Articular chondrocyte of knee joint (primary cell): ENCODE results near the gene BTN3A1. TPM values are rescaled to one million over a fixed set of nuclear protein-coding genes. Genes with fewer than 3 reads are reported as not detected.

ENCODE experiments used
- total RNA-seq: library from RNA; depleted of rRNA; stranded (reverse); fragments of >200 nt; gene quantifications from 2 replicates; pipeline ENCODE4 v1.2.3, GENCODE V29; 2012

BTN3A1 gene
- 21.7 and 33.5 TPM in 2 replicates for total RNA-seq

DNA sequence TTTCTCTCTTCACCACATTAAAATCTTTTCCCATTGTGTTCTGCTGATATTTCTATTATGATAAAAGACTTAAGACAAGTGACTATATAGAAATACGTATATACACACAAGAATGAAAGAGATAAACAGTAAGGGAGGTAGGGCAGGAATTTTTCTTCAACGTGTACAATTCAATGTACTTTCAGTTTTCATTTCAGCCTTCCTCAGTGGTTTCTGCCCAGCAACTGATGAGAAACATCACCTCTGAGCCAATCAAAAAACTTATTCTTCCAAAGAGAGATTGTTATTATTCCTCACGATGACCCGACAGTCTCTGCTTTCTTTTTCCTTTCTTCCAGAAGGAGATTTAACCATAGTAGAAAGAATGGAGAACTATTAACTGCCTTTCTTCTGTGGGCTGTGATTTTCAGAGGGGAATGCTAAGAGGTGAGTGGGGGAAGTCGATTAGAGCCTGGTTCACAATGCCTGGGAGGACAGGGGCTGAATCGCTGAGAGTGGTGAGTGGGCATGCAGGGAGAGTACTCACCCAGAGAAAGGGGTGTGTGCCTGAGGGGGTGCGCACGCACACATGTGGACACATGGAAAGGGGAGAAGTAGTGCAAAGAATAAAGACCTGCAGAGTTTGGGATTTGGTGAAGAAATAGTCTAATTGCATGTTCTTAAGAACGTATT lies at the start of gene BTN3A1:
Gene BTN3A1 (plus strand): TSS at position 289 of the 672 bp plus-strand sequence. CDS start 3,289 bp downstream, outside the sequence.

DNA sequence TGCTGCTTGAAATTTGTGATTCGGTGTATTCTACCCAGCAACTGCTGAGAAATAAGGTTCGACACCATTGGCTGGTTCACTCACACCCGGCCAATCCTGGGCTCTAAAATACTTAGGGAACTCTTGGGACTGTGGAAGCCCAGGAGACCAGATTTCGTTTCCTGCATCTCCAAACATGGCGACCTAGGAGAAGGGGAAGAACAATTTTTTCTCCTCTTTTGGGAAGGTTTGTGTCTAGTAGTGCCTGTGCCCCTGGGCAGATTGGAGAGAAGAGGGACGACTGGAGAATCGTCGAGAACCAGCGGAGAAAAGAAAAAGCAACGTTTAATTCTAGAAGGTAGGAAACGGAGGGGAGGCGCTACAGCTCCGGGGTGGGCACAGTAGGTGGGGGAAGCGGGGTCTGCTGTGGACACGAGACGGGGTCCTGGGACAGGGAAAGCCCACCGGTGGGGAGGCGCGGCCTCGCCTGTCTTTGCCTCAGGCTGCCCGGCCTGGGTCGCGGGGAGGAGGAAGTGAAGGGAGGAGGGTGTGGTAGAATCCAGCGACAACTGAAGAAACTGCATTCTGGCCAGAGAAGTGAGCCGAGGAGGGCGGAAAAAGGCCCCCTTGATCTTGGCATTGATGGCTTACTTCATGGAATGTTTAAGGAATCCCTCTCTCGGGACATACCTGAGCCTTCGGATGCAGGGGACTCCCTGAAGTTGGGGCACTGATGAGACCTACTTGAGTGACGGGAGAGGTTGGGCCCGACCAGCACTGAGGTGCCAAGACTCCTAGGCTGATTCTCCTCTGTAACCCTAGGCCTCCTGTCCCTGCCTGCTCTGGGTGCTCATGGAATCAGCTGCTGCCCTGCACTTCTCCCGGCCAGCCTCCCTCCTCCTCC lies 56.0 kb downstream of the BTN3A1 start, which contains the start of gene BTN2A1:
Gene BTN2A1 (plus strand): TSS at position 150 of the 883 bp plus-strand sequence. CDS start 682 bp downstream, at position 832.

Other genes starting within 250 kb of the BTN3A1 start
- 14.6 and 26.1 TPM in 2 replicates for gene BTN3A2, start 37.1 kb upstream of the BTN3A1 start, total RNA-seq
- gene BTN2A2, start 19.2 kb upstream of the BTN3A1 start, total RNA-seq: 6.8 and 11.5 TPM in 2 replicates
- gene BTN3A3, start 38.2 kb downstream of the BTN3A1 start, total RNA-seq: 14.8 and 20.8 TPM in 2 replicates
- gene BTN2A1, start 55.7 kb downstream of the BTN3A1 start, total RNA-seq: 9.0 and 10.9 TPM in 2 replicates
- gene BTN1A1, start 98.0 kb downstream of the BTN3A1 start, total RNA-seq: not detected in 2 replicates
- gene HMGN4, start 136.1 kb downstream of the BTN3A1 start, total RNA-seq: 72.2 and 82.2 TPM in 2 replicates
- 10.2 and 10.8 TPM in 2 replicates for gene ABT1, start 194.7 kb downstream of the BTN3A1 start, total RNA-seq